HL-60 (cell line): ENCODE results near the gene CRISP2.

Experiments
- CTCF ChIP-seq: IDR thresholded peaks from one replicate; pipeline ENCODE4 v1.5.1; 2011; ENCODE audit warnings: low read length, control low read depth, inconsistent platforms; ENCODE audit not compliant: insufficient read depth
- REST ChIP-seq: IDR thresholded peaks from 2 replicates; pipeline ENCODE4 v1.6.1; 2012; ENCODE audit warnings: low read depth; ENCODE audit not compliant: insufficient replicate concordance

GRCh38 chr6:49666480-49666879 lies 46.9 kb downstream of the CRISP2 start:
- TF ChIP-seq CTCF (no peak), REST (no peak)
